NCI-H2029 treated with DMSO at 0.1 percent for 48 hours (cell line): ENCODE results near the gene UXS1.
A peak's percentile ranks its signal among the peaks of the same experiment; 100 is the strongest.

Source experiments
- DNase-seq: peaks from one replicate; lab custom pipeline; 2025; lab: John Stamatoyannopoulos, UW

The UXS1 gene

DNA sequence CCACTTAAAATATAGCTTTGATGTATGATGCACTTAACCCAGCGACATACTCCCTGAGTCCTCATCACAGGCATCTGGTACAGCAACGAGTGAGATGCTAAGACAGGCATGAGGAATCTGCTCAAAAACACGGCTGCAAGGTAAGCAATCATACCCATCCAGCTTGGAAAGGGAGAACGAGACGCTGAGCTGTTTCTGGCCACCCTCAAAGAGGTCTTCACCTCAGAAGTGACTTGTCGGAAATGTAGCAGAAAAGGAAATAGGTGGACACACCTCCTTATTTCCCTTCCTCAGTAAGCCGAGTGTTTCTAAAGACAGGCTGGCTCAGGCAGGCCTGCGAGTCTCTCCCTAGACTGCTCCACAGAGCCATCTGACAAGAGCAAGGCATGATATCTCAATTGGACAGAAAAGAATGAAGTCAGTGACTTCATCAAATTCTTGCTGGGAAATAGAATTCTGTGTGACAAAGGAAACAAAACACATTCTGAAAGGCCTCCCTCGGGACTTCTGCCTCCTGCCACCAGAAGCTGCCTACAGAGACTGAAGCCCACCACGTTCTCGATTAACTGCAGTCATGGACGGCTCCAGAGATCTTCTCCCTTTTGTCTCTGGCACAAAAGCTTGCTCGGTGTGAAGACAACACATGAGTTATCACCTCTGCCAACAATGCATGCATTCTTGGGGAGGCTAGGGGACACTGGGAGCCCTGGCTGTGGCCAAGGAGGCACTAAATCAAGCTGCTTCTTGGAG lies 84.3 kb downstream of the UXS1 start:
- no peak for DNase-seq

- DNase-seq: no peak
Observed at GRCh38 chr2:106108791-106109190, 85.3 kb downstream of the UXS1 start.

GRCh38 chr2:106108351-106108750 lies 85.8 kb downstream of the UXS1 start:
- no peak for DNase-seq

- DNase-seq: no peak
Observed at GRCh38 chr2:106107509-106108131, 86.5 kb downstream of the UXS1 start.

GRCh38 chr2:106106622-106107508 lies 87.2 kb downstream of the UXS1 start:
- no peak for DNase-seq

GRCh38 chr2:106105151-106105922 lies 88.8 kb downstream of the UXS1 start:
- no peak for DNase-seq

- peak; percentile 48 for DNase-seq
Observed at GRCh38 chr2:106104332-106105062, 89.6 kb downstream of the UXS1 start.

- DNase-seq: no peak
Observed at GRCh38 chr2:106099691-106100090, 94.4 kb downstream of the UXS1 start.

GRCh38 chr2:106098664-106099063 lies 95.4 kb downstream of the UXS1 start:
- no peak for DNase-seq

GRCh38 chr2:106098081-106098480 lies 96.0 kb downstream of the UXS1 start:
- DNase-seq: no peak

DNA sequence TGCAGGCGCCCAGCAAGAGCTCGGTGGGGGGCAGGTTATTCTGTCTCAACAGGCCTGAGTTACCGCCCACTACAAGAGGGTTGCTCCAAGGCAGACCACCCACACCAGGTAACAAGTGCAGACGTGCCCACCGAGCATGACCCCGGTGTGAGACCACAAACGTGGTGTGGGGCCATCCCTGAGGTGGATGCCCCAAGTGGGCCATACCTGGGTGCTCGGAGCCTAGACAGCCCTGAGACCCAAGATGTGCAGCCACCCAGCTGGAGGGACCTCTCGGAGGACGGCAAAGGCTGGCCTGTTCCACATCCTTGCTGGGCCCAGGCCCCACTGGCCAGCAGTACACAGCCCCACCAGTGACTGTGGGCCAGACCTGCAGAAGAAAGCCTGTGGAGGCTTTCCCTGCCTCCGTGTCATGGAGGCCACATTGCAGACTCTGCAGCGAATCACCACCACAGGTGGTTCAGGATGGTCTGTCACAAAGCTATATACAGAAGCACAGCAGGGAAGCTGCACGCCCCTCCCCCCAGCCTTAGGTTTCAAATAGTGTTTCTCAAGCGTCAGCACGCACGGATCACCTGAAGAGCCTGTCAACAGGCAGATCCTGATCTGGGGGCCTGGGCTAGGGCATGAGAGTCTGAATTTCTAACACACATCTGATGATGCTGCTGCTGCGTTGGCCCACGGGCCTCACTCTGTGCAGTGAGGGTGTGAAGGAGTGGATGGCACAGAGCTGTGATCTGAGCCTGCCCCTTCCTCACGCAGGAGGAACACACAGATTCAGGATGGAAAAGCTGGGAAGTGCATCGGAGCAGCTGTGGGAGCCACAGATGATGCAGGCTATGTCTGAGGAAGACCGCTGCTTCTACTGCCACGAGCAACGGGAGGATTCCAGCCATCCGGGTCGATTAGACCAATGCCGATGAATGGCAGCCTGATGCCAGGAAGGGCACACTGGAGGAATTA lies 96.8 kb downstream of the UXS1 start:
- DNase-seq: no peak

GRCh38 chr2:106096299-106097037 lies 97.6 kb downstream of the UXS1 start:
- DNase-seq: no peak

DNA sequence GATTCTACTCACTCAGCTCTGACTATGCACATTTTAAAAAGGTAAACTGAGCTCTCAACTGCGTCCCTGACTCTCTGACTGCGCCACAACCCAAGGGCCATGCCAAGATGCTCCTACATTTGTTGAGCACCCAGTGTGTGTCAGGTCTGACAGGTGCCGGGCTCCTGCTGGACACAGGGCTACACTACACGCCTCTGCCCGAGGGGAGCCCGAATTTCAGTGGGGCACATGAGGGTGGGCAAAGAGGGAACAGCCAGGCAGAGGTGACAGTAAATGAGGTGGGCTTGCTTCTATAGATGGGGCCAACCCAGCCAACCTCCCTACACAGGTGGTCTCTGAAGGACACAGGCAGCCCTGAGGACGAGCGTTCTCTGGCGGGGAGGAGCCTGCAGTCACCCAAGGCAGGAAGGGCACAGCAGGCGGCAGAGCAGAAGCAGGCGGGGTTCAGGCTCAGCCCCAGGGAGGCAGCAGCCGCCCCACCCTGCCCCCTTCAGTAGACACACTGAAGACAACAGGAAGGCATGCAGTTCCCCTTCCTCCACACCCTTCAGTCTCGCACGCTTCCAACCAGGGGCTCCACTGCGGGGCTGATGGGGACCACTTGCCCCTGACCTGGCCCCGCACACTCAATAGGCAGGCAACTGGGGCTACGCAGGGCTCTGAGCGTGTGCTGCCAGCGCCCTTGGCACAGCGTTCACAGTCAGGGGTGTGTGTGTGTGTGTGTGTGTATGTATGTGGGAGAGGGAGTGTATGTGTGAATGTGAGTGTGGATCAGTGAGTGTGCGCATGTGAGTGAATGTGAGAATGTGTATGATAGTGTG lies 98.4 kb downstream of the UXS1 start:
- DNase-seq: no peak

GRCh38 chr2:106094131-106094841 lies 99.8 kb downstream of the UXS1 start:
- DNase-seq: no peak

GRCh38 chr2:106090916-106091618 lies 103.0 kb downstream of the UXS1 start:
- no peak for DNase-seq

- no peak for DNase-seq
Observed at GRCh38 chr2:106089611-106090010, 104.5 kb downstream of the UXS1 start.
